ENCODE results near the gene MINDY4.

DNA sequence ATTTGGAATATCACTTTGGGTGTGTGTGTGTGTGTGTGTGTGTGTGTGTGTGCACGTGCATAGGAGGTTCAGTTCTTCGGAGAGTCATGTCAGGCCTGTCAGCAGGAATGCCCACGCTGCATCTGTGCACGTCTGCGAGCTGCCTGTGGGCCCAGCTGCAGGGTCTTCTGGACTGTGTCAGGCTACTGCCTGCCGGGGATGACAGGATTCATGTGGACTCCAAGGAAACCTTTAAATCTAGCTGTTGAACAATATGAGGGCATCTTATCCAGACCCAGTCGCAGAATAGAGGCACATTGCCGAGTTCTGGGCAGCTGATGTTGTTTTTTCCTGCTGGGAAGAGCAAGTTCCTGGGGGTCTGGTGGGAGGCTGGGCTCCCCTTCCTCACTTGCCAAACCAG is 159.4 kb downstream of the MINDY4 start:
- TF ChIP-seq, protein P1, sequence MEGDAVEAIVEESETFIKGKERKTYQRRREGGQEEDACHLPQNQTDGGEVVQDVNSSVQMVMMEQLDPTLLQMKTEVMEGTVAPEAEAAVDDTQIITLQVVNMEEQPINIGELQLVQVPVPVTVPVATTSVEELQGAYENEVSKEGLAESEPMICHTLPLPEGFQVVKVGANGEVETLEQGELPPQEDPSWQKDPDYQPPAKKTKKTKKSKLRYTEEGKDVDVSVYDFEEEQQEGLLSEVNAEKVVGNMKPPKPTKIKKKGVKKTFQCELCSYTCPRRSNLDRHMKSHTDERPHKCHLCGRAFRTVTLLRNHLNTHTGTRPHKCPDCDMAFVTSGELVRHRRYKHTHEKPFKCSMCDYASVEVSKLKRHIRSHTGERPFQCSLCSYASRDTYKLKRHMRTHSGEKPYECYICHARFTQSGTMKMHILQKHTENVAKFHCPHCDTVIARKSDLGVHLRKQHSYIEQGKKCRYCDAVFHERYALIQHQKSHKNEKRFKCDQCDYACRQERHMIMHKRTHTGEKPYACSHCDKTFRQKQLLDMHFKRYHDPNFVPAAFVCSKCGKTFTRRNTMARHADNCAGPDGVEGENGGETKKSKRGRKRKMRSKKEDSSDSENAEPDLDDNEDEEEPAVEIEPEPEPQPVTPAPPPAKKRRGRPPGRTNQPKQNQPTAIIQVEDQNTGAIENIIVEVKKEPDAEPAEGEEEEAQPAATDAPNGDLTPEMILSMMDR (IDR thresholded peaks at IDR 0.05; ENCODE audit: control extremely low read depth in 1 of 3, insufficient read depth in 1 of 3, low read depth in 1 of 3, low read length in 3 of 3) = no peak
- TF ChIP-seq GABPA (IDR thresholded peaks at IDR 0.05; ENCODE audit: borderline replicate concordance, insufficient read depth, low read length) (no peak), NANOG (IDR thresholded peaks at IDR 0.05; ENCODE audit: insufficient read depth, low read depth, low read length, poor library complexity, severe bottlenecking) (no peak)

Data from H1 (cell line).